Stomach smooth muscle (tissue), 2 donors: Measurements from ENCODE around the gene SEPTIN3.

Experiments
- H3K27ac ChIP-seq: one replicate; pipeline ENCODE4 v1.7.0; 2013; ENCODE audit warnings: mild to moderate bottlenecking, low read length, inconsistent platforms
- H3K27me3 ChIP-seq, 2 donors: one replicate each; pipeline ENCODE4 v1.7.0; 2013; ENCODE audit warnings: low read length in 2 of 2; ENCODE audit not compliant: insufficient read depth in 2 of 2, control insufficient read depth in 1 of 2
- H3K36me3 ChIP-seq, 2 donors: one replicate each; pipeline ENCODE4 v1.7.0; 2013; ENCODE audit warnings: low read length in 2 of 2; ENCODE audit not compliant: control insufficient read depth in 2 of 2, insufficient read depth in 2 of 2
- H3K4me1 ChIP-seq: one replicate; pipeline ENCODE4 v1.7.0; 2013; ENCODE audit warnings: low read length; ENCODE audit not compliant: control insufficient read depth, insufficient read depth
- H3K4me3 ChIP-seq, 2 donors: one replicate each; pipeline ENCODE4 v1.7.0; 2013; ENCODE audit warnings: low read length in 2 of 2
- H3K9ac ChIP-seq, 2 donors: one replicate each; pipeline ENCODE4 v1.7.0; 2013; ENCODE audit warnings: low read length in 2 of 2, mild to moderate bottlenecking in 1 of 2
- H3K9me3 ChIP-seq, 2 donors: one replicate each; pipeline ENCODE4 v1.7.0; 2013; ENCODE audit warnings: low read length in 2 of 2; ENCODE audit not compliant: control insufficient read depth in 2 of 2
- donor health status: healthy.
- donor health status: Pancreatic carcinoma.

The SEPTIN3 gene

DNA sequence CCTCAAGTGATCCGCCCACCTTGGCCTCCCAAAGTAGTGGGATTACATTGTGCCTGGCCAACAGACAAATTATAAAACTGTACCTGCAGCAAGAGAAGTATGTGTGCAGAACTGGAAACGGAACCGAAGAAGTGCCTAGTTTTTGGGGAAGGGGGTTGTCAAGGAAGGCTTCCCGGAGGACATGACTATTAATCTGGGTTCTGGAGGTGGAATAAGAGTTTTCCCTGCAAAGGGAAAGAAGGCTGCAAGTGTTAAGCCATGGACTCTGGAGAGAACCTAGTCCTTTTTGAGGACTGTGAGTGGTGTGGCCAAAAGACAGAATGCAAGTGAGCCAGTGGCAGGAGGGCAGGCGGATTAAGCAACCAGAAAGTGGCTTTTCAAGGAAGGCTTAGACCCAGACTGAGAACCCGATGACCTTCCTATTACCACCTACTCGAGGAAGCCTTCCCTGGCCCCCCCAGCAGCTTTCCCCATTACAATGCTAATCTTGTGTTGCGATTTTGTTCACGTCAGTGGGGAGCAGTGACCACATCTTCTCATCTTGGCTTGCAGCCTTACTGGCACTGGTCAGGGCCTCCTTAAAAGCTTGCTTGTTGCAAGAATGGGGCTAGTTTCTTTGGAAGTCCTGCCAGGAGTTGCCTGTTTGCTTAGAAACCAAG is 5.7 kb upstream of the SEPTIN3 start:
- H3K4me1 ChIP-seq, result peaks cover 4% of the 10 kb centered on the region
- H3K36me3 ChIP-seq, result no peaks in the 10 kb centered on the region
- H3K9me3 ChIP-seq, result no peaks in the 10 kb centered on the region
- H3K27me3 ChIP-seq, result peaks cover 0 to 2% of the 10 kb centered on the region in 2 donors
- H3K27ac ChIP-seq, result no peak overlapping the region
- no peak overlapping the region for H3K9ac ChIP-seq
- H3K4me3 ChIP-seq, result no peak overlapping the region

DNA sequence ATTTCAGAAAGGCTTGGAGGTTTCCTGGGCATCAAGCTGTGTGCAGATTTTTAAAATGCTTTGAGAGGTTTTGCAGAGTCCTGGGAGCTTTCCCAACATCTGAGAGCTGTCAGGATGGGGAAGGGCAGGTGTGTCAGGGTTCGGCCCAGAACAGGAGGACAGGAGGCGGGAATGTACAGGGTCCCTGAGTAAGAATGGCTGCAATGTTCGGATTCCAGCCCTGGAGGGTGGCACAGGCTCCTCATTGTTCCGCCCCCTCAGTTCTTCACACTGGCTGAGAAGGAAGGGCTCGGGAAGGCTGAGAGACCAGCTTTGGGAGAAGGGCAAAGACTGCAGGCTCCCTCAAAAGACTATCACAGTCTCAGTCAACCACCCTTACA is 5.1 kb upstream of the SEPTIN3 start:
- no peak overlapping the region for H3K4me3 ChIP-seq
- H3K27me3 ChIP-seq, result peaks cover 0 to 4% of the 10 kb centered on the region in 2 donors
- peaks cover 4% of the 10 kb centered on the region for H3K4me1 ChIP-seq
- H3K36me3 ChIP-seq, result no peaks in the 10 kb centered on the region
- no peak overlapping the region for H3K9ac ChIP-seq
- no peaks in the 10 kb centered on the region for H3K9me3 ChIP-seq
- no peak overlapping the region for H3K27ac ChIP-seq

- Histone ChIP-seq H3K9ac (no peak overlapping the region), H3K27ac (no peak overlapping the region), H3K4me3 (no peak overlapping the region), H3K27me3 (peaks cover 0 to 9% of the 10 kb centered on the region in 2 donors), H3K4me1 (peaks cover 4% of the 10 kb centered on the region), H3K9me3 (no peaks in the 10 kb centered on the region), H3K36me3 (no peaks in the 10 kb centered on the region)
These were observed 3.0 kb upstream of the SEPTIN3 start for GRCh38 chr22:41966225-41966606.

- H3K27me3 ChIP-seq, result peaks cover 0 to 10% of the 10 kb centered on the region in 2 donors
- no peaks in the 10 kb centered on the region for H3K36me3 ChIP-seq
- H3K27ac ChIP-seq, result no peak overlapping the region
- H3K9me3 ChIP-seq, result no peaks in the 10 kb centered on the region
- H3K9ac ChIP-seq, result no peak overlapping the region
- H3K4me1 ChIP-seq, result peaks cover 4% of the 10 kb centered on the region
- H3K4me3 ChIP-seq, result no peak overlapping the region
These were observed 2.5 kb upstream of the SEPTIN3 start for GRCh38 chr22:41966607-41967240.

GRCh38 chr22:41968601-41969000 is 642 bp upstream of the SEPTIN3 start:
- H3K27ac ChIP-seq, result no peak overlapping the region
- peaks cover 5 to 20% of the 10 kb centered on the region in 2 donors for H3K27me3 ChIP-seq
- no peak overlapping the region for H3K4me3 ChIP-seq
- no peak overlapping the region for H3K9ac ChIP-seq
- no peaks in the 10 kb centered on the region for H3K9me3 ChIP-seq
- peaks cover 3% of the 10 kb centered on the region for H3K4me1 ChIP-seq
- H3K36me3 ChIP-seq, result no peaks in the 10 kb centered on the region

- no peaks in the 10 kb centered on the region for H3K9me3 ChIP-seq
- H3K36me3 ChIP-seq, result no peaks in the 10 kb centered on the region
These were observed 1.4 kb downstream of the SEPTIN3 start for GRCh38 chr22:41970601-41971000.

DNA sequence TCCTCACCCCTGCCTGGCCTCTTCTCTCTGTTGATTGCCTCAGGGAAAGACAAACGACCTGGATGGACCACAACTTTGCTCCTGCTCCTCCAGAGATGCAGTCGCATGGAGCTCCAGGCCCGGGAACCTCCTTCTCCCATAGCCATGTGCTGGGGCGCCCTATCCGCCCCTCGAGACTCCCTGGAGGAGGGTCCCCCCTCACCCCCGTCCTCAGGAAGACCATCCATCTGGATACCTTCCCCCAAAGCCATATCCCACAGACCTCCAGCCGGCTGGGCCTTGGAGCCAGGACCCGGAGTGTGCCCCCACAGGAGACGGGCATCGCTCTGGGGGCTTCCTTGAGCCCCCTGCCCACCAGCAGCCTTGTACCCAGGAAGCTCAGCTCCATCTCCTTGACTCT is 2.2 kb downstream of the SEPTIN3 start:
- H3K36me3 ChIP-seq, result no peaks in the 10 kb centered on the region
- H3K9ac ChIP-seq, result no peak overlapping the region
- no peaks in the 10 kb centered on the region for H3K9me3 ChIP-seq
- no peak overlapping the region for H3K4me3 ChIP-seq
- peaks cover 22 to 27% of the 10 kb centered on the region in 2 donors for H3K27me3 ChIP-seq
- no peaks in the 10 kb centered on the region for H3K4me1 ChIP-seq
- H3K27ac ChIP-seq, result no peak overlapping the region

More at GRCh38 chr22:41970601-41971000, 1.4 kb downstream of the SEPTIN3 start:
- no peak overlapping the region for H3K9ac ChIP-seq
- no peak overlapping the region for H3K4me3 ChIP-seq
- H3K27me3 ChIP-seq, result peaks cover 14 to 22% of the 10 kb centered on the region in 2 donors
- no peaks in the 10 kb centered on the region for H3K4me1 ChIP-seq
- no peak overlapping the region for H3K27ac ChIP-seq

DNA sequence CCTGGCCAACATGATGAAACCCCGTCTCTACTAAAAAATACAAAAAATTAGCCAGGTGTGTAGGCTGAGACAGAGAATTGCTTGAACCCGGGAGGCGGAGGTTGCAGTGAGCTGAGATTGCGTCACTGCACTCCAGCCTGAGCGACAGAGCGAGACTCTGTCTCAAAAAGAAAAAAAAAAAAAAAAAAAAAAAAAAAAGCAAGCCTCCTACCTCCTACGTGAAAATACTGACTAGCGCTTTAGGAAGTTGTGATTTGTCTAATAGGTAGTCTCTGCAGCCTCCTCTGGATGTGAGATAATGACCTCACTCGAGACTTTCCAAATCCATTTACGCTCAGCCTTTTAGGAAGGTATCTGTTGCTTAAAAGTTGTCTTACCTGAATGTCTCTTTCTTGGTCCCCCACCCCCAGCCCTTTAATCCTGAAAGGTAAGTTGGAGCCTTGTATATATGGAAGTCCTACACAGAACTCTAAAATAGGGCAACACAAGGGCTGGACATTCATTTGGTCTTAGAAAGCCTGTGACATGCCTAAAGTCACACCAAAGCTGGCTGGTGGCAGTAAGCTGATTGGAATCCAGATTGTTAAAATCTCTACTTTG is 5.5 kb downstream of the SEPTIN3 start:
- peaks cover 28 to 41% of the 10 kb centered on the region in 2 donors for H3K27me3 ChIP-seq
- H3K9ac ChIP-seq, result no peak overlapping the region
- no peak overlapping the region for H3K4me3 ChIP-seq
- no peak overlapping the region for H3K27ac ChIP-seq
- no peaks in the 10 kb centered on the region for H3K36me3 ChIP-seq
- peaks cover 5% of the 10 kb centered on the region for H3K4me1 ChIP-seq
- H3K9me3 ChIP-seq, result no peaks in the 10 kb centered on the region

DNA sequence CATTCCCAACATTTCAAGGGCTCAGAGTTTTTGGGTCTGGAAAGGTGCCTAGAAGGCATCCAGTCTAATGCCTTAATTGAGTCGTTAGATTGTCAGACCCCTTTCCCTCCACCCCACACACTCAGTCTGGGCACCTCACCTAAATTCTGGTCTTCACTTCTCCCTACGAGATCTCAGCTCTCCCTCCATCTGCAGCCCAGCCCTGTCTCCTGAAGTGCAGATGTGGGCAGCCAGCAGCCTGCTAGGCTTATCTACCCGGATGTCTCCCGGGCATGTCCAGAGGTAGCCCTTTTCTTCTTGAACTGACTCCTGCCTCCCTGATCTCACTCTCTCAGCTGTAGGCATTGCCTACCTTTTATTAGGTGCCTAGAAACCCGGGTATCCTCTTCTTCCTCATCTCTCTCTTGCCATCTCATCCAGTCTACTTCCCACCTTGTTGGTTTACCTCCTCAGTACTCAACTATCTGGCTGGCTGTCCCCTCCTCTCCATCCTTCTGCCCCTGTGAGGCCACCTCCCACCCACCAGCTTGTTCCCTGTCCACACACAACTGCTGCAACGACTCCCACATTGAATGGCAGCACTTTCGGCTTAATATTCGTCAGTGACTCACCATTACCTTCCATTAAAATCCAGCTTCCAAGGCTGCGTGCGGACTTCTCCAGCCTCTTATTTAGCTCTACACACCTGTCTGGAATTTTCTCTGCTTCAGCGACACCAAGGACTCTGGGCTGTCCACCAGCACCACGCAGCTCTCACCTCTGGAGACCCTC is 6.2 kb downstream of the SEPTIN3 start:
- Histone ChIP-seq H3K9ac (no peak overlapping the region), H3K4me1 (peaks cover 5% of the 10 kb centered on the region), H3K9me3 (no peaks in the 10 kb centered on the region), H3K36me3 (no peaks in the 10 kb centered on the region), H3K4me3 (no peak overlapping the region), H3K27me3 (peaks cover 28 to 40% of the 10 kb centered on the region in 2 donors), H3K27ac (no peak overlapping the region)

DNA sequence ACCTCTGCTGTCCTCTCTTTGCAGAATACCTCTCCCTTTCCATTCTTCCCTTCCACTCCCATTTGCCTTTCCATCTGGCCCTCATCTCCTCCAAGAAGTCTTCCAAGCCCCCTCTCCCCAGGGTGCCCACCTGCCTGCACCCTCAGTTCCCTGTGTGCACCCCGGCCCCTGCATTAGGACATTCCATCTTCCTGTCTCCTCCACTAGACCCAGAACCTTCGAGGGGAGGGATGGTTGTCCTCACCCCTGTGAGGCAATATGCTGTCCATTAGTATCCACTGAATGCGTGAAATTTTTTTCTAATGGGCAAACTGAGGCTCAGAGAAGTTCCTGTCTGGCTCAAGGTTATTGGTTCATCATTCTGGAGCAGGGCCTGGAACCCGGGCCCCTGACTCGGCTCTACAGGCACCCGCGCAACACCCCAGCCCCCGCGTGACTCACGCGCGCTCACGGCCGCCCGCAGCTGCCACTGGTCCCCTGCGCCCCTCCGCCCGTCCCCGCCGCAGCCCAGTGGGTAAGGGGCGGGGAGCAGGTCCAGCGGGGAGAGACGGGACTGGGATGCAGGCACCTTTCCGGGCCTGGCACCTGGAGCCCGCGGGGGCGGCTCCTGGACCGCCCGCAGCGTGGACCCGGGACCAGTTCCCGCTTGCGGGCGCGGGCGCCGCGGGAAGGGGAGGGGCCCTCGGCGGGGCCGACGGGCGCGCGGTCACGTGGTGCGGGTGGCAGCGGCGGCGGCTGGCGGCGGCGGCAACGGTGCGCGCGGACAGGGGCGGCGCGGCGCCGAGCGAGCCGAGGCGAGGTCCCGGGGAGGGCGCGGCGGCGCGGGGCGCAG is 7.0 kb downstream of the SEPTIN3 start:
- H3K27ac ChIP-seq, result no peak overlapping the region
- peak overlapping the region; percentile 40 to 64 for H3K4me3 ChIP-seq
- H3K9ac ChIP-seq, result no peak overlapping the region
- H3K27me3 ChIP-seq, result peaks cover 28 to 37% of the 10 kb centered on the region in 2 donors
- peaks cover 5% of the 10 kb centered on the region for H3K4me1 ChIP-seq
- no peaks in the 10 kb centered on the region for H3K36me3 ChIP-seq
- H3K9me3 ChIP-seq, result no peaks in the 10 kb centered on the region
